H9 (cell line): ENCODE results near the gene YPEL5. TPM values are rescaled to one million over a fixed set of nuclear protein-coding genes. Genes with fewer than 3 reads are reported as not detected.

Source experiments
- DNase-seq: peaks from one replicate; pipeline ENCODE4 v3.0.0-alpha.2; 2017
- H2AFZ ChIP-seq: one replicate; pipeline ENCODE4 v1.6.1; 2013; ENCODE audit warnings: mild to moderate bottlenecking, low read length, control low read depth, moderate library complexity
- H2AK5ac ChIP-seq: 2 replicates; pipeline ENCODE4 v1.6.1; 2013; ENCODE audit warnings: low read length, control low read depth, mixed read lengths; ENCODE audit not compliant: insufficient read length
- H2BK120ac ChIP-seq: one replicate; pipeline ENCODE4 v1.6.1; 2013; ENCODE audit warnings: low read depth, mild to moderate bottlenecking, low read length, control low read depth, inconsistent platforms; ENCODE audit not compliant: poor library complexity, severe bottlenecking
- H2BK12ac ChIP-seq: 2 replicates; pipeline ENCODE4 v1.6.1; 2013; ENCODE audit warnings: low read length, control low read depth, mixed read lengths, low read depth; ENCODE audit not compliant: insufficient read length
- H2BK15ac ChIP-seq: 2 replicates; pipeline ENCODE4 v1.6.1; 2013; ENCODE audit warnings: low read depth, low read length, control low read depth
- H2BK20ac ChIP-seq: one replicate; pipeline ENCODE4 v1.6.1; 2013; ENCODE audit warnings: low read depth, mild to moderate bottlenecking, low read length, control low read depth, inconsistent platforms; ENCODE audit not compliant: poor library complexity, severe bottlenecking
- H2BK5ac ChIP-seq: 2 replicates; pipeline ENCODE4 v1.6.1; 2013; ENCODE audit warnings: low read length, control low read depth, mixed read lengths; ENCODE audit not compliant: insufficient read length
- H3K14ac ChIP-seq: 2 replicates; pipeline ENCODE4 v1.6.1; 2013; ENCODE audit warnings: low read length, control low read depth; ENCODE audit not compliant: insufficient read depth
- H3K18ac ChIP-seq: 2 replicates; pipeline ENCODE4 v1.6.1; 2013; ENCODE audit warnings: low read depth, mild to moderate bottlenecking, mixed read lengths, low read length, control low read depth; ENCODE audit not compliant: insufficient read length
- H3K23ac ChIP-seq: 2 replicates; pipeline ENCODE4 v1.6.1; 2013; ENCODE audit warnings: low read length, control low read depth, mixed read lengths, low read depth; ENCODE audit not compliant: insufficient read length
- H3K23me2 ChIP-seq: 2 replicates; pipeline ENCODE4 v1.6.1; 2013; ENCODE audit warnings: low read depth, mild to moderate bottlenecking, mixed read lengths, low read length, control low read depth; ENCODE audit not compliant: insufficient read length, poor library complexity, severe bottlenecking
- H3K27ac ChIP-seq: 2 replicates; pipeline ENCODE4 v1.5.1; 2013; ENCODE audit warnings: low read length, control low read depth, mixed read lengths, low read depth; ENCODE audit not compliant: insufficient read length
- H3K27me3 ChIP-seq: 2 replicates; pipeline ENCODE4 v1.6.1; 2013; ENCODE audit warnings: low read length, control low read depth, inconsistent platforms; ENCODE audit not compliant: insufficient read depth
- H3K4ac ChIP-seq: 2 replicates; pipeline ENCODE4 v1.6.1; 2013; ENCODE audit warnings: low read depth, mild to moderate bottlenecking, control low read depth, inconsistent platforms, low read length, moderate library complexity
- H3K4me1 ChIP-seq: 2 replicates; pipeline ENCODE4 v1.6.1; 2013; ENCODE audit warnings: low read length, control low read depth, inconsistent platforms; ENCODE audit not compliant: insufficient read depth
- H3K4me2 ChIP-seq: 2 replicates; pipeline ENCODE4 v1.6.1; 2013; ENCODE audit warnings: low read length, control low read depth, mixed read lengths; ENCODE audit not compliant: insufficient read length, insufficient read depth
- H3K56ac ChIP-seq: 2 replicates; pipeline ENCODE4 v1.6.1; 2013; ENCODE audit warnings: low read depth, mild to moderate bottlenecking, mixed read lengths, low read length, control low read depth; ENCODE audit not compliant: insufficient read length
- H3K79me1 ChIP-seq: 2 replicates; pipeline ENCODE4 v1.6.1; 2013; ENCODE audit warnings: low read depth, mild to moderate bottlenecking, moderate library complexity, low read length, control low read depth, inconsistent platforms; ENCODE audit not compliant: insufficient read depth, poor library complexity, severe bottlenecking
- H3K79me2 ChIP-seq: 2 replicates; pipeline ENCODE4 v1.6.1; 2013; ENCODE audit warnings: low read length, control low read depth, inconsistent platforms; ENCODE audit not compliant: insufficient read depth
- H3K9ac ChIP-seq: 2 replicates; pipeline ENCODE4 v1.6.1; 2013; ENCODE audit warnings: low read length, control low read depth, mixed read lengths; ENCODE audit not compliant: insufficient read length; ENCODE audit errors: extremely low read depth
- H3K9me3 ChIP-seq: one replicate; pipeline ENCODE4 v1.6.1; 2013; ENCODE audit warnings: low read depth, low read length, inconsistent platforms; ENCODE audit not compliant: control insufficient read depth
- H3T11ph ChIP-seq: one replicate; pipeline ENCODE4 v1.6.1; 2013; ENCODE audit warnings: mild to moderate bottlenecking, low read length, control low read depth, inconsistent platforms
- H4K20me1 ChIP-seq: one replicate; pipeline ENCODE4 v1.6.1; 2013; ENCODE audit not compliant: control insufficient read depth, insufficient read length, insufficient read depth
- H4K5ac ChIP-seq: 2 replicates; pipeline ENCODE4 v1.6.1; 2013; ENCODE audit warnings: low read depth, mild to moderate bottlenecking, mixed read lengths, low read length, control low read depth; ENCODE audit not compliant: insufficient read length
- H4K8ac ChIP-seq: replicated peaks from 2 replicates; pipeline ENCODE4 v1.6.1; 2013; ENCODE audit warnings: low read length, control low read depth, mixed read lengths, low read depth; ENCODE audit not compliant: insufficient read length
- H4K91ac ChIP-seq: 2 replicates; pipeline ENCODE4 v1.6.1; 2013; ENCODE audit warnings: low read depth, mild to moderate bottlenecking, moderate library complexity, mixed read lengths, low read length, control low read depth; ENCODE audit not compliant: insufficient read length
- H3K27ac Mint-ChIP-seq, 3 experiments: 2 replicates in 2 of 3; 3 replicates in 1 of 3; pipeline ENCODE4 v1.8.0; 2020 to 2021; ENCODE audit warnings: mixed read lengths in 3 of 3, mild to moderate bottlenecking in 1 of 3, moderate library complexity in 1 of 3
- H3K27me3 Mint-ChIP-seq: 2 replicates; pipeline ENCODE4 v1.8.0; 2021; ENCODE audit warnings: low read depth, mild to moderate bottlenecking, moderate library complexity, mixed read lengths
- H3K36me3 Mint-ChIP-seq, 3 experiments: 2 replicates in 2 of 3; 3 replicates in 1 of 3; pipeline ENCODE4 v1.8.0; 2020 to 2021; ENCODE audit warnings: low read depth in 3 of 3, mixed read lengths in 3 of 3; ENCODE audit not compliant: insufficient read depth in 1 of 3
- H3K4me1 Mint-ChIP-seq, 2 experiments: 2 replicates each; pipeline ENCODE4 v1.8.0; 2020; ENCODE audit warnings: mixed read lengths in 2 of 2
- H3K4me3 Mint-ChIP-seq, 2 experiments: 2 replicates in 1 of 2; 3 replicates in 1 of 2; pipeline ENCODE4 v1.8.0; 2020 to 2021; ENCODE audit warnings: mild to moderate bottlenecking in 2 of 2, mixed read lengths in 2 of 2, moderate library complexity in 1 of 2
- H3K9me3 Mint-ChIP-seq, 2 experiments: 2 replicates in 1 of 2; 3 replicates in 1 of 2; pipeline ENCODE4 v1.8.0; 2020; ENCODE audit warnings: mild to moderate bottlenecking in 2 of 2, mixed read lengths in 2 of 2, moderate library complexity in 1 of 2
- CTCF ChIP-seq: fragments of 200-600 bp; sonication (generic); conservative IDR thresholded peaks from 3 replicates; pipeline ENCODE4 v1.8.0; 2021; ENCODE audit warnings: antibody characterized with exemption, mild to moderate bottlenecking
- WGBS: extraction: QIAGEN DNeasy Blood & Tissue Kit; methylation state at CpG from one replicate; pipeline ENCODE4 v1.1.7; 2013; ENCODE audit warnings: missing lambda C conversion rate, low lambda C conversion rate, mixed read lengths; ENCODE audit not compliant: insufficient read length; ENCODE audit errors: extremely low coverage; 5-methylcytosine and 5-hydroxymethylcytosine counted together
- total RNA-seq: library from RNA; stranded (reverse); gene quantifications from 2 replicates; pipeline ENCODE4 v1.2.1, GENCODE V29; 2021

The YPEL5 gene
- total RNA-seq, 1 experiment from 2014 or later, result 28.5 TPM

- no peaks in the 10 kb centered on the region for H3K79me1 ChIP-seq
- H3K27ac ChIP-seq, result no peak overlapping the region
- H4K91ac ChIP-seq, result no peak overlapping the region
- no peak overlapping the region for H2AK5ac ChIP-seq
- no peak overlapping the region for H4K5ac ChIP-seq
- H3K23ac ChIP-seq, result no peak overlapping the region
- Mint-ChIP-seq H3K36me3 (no peaks in the 10 kb centered on the region), H3K4me3 (no peak overlapping the region), H3K27me3 (no peaks in the 10 kb centered on the region), H3K9me3 (no peaks in the 10 kb centered on the region), H3K27ac (no peak overlapping the region; a peak in 1 of 7 replicates), H3K4me1 (peaks cover 5 to 8% of the 10 kb centered on the region in 2 experiments)
- H2AFZ ChIP-seq, result no peak overlapping the region
- H3K56ac ChIP-seq, result no peak overlapping the region
- no peak for TF ChIP-seq CTCF
- no peak overlapping the region for H3K4ac ChIP-seq
- no peaks in the 10 kb centered on the region for H3K4me1 ChIP-seq
- H2BK120ac ChIP-seq, result no peak overlapping the region
- no peak overlapping the region for H3K9ac ChIP-seq
- no peak overlapping the region for H3K18ac ChIP-seq
- H2BK5ac ChIP-seq, result no peak overlapping the region
- H3K79me2 ChIP-seq, result no peaks in the 10 kb centered on the region
- H3K23me2 ChIP-seq, result no peaks in the 10 kb centered on the region
- H4K8ac ChIP-seq, result no peak overlapping the region
- H3K9me3 ChIP-seq, result no peaks in the 10 kb centered on the region
- H3T11ph ChIP-seq, result no peak overlapping the region
- H3K14ac ChIP-seq, result no peak overlapping the region
- WGBS, result no CpG with 5 or more reads among the region's 9 CpGs
- H2BK15ac ChIP-seq, result no peak overlapping the region
- H2BK12ac ChIP-seq, result no peak overlapping the region
- DNase-seq, result no peak
- H3K4me2 ChIP-seq, result no peak overlapping the region
- H2BK20ac ChIP-seq, result no peak overlapping the region
- no peaks in the 10 kb centered on the region for H3K27me3 ChIP-seq
- H4K20me1 ChIP-seq, result no peaks in the 10 kb centered on the region
These were observed 40.3 kb upstream of the YPEL5 start for GRCh38 chr2:30106543-30106942.
